ENCODE results near the gene CYP24A1. TPM values are rescaled to one million over a fixed set of nuclear protein-coding genes. Genes with fewer than 3 reads are reported as not detected.
A peak's percentile ranks its signal among the peaks of the same experiment; 100 is the strongest.

The CYP24A1 gene
- total and polyA plus RNA-seq, 2 of the 13 experiments (the other 11 are each of a cell fraction or from before 2014, with no cell fraction given): 9.4 to 32.7 TPM

GRCh38 chr20:54131675-54132611 is 41.8 kb downstream of the CYP24A1 start (continued):
- TF ChIP-seq PITX1 (CRISPR knock-in tag; IDR thresholded peaks at IDR 0.05) (no peak), HOXA5 (CRISPR knock-in tag; IDR thresholded peaks at IDR 0.05) (no peak), HNRNPLL (IDR thresholded peaks at IDR 0.05; ENCODE audit: low read depth, low read length, poor library complexity, severe bottlenecking) (no peak), PAX8 (CRISPR knock-in tag; IDR thresholded peaks at IDR 0.05; ENCODE audit: borderline replicate concordance) (peak; percentile 71; the same call in 1 of the 2 replicates), KDM3A (CRISPR knock-in tag; IDR thresholded peaks at IDR 0.05; ENCODE audit: low read depth) (no peak), SNRNP70 (IDR thresholded peaks at IDR 0.05; ENCODE audit: low read depth, low read length) (no peak), ATF6 (CRISPR knock-in tag; conservative IDR thresholded peaks at IDR 0.05) (no peak), SMAD3 (CRISPR knock-in tag; IDR thresholded peaks at IDR 0.05) (no peak), SMARCE1 (IDR thresholded peaks at IDR 0.05; ENCODE audit: borderline replicate concordance) (no peak), ZNF549 (CRISPR knock-in tag; IDR thresholded peaks at IDR 0.05) (no peak), NFATC3 (CRISPR knock-in tag; IDR thresholded peaks at IDR 0.05) (peak; percentile 52; the same call in 1 of the 2 replicates), ATRX (CRISPR knock-in tag; IDR thresholded peaks at IDR 0.05; ENCODE audit: borderline replicate concordance) (no peak), FOXK1 (CRISPR knock-in tag; IDR thresholded peaks at IDR 0.05; ENCODE audit: borderline replicate concordance, low read depth) (no peak), PRDM4 (CRISPR knock-in tag; IDR thresholded peaks at IDR 0.05; ENCODE audit: borderline replicate concordance) (no peak; the same call in 1 of the 2 replicates), ZNF317 (CRISPR knock-in tag; IDR thresholded peaks at IDR 0.05) (no peak), CBX5 (CRISPR knock-in tag; IDR thresholded peaks at IDR 0.05; ENCODE audit: borderline replicate concordance) (peak; percentile 80; the same call in 1 of the 2 replicates), ZC3H13 (CRISPR knock-in tag; IDR thresholded peaks at IDR 0.05) (no peak), ZSCAN5A (CRISPR knock-in tag; IDR thresholded peaks at IDR 0.05; ENCODE audit: borderline replicate concordance) (no peak), MEIS1 (CRISPR knock-in tag; IDR thresholded peaks at IDR 0.05; ENCODE audit: borderline replicate concordance) (peak; percentile 52; the same call in 1 of the 2 replicates), POLR2AphosphoS2 (IDR thresholded peaks at IDR 0.05; ENCODE audit: low read depth, low read length) (no peak), DPF2 (CRISPR knock-in tag; IDR thresholded peaks at IDR 0.05; ENCODE audit: borderline replicate concordance, low read depth) (no peak), ZNF839 (CRISPR knock-in tag; IDR thresholded peaks at IDR 0.05; ENCODE audit: borderline replicate concordance) (no peak), ZNF614 (CRISPR knock-in tag; IDR thresholded peaks at IDR 0.05; ENCODE audit: borderline replicate concordance) (no peak), SYNCRIP (IDR thresholded peaks at IDR 0.05; ENCODE audit: insufficient read depth, low read depth, low read length) (no peak)
